CD4-positive, alpha-beta T cell (primary cell): Measurements from ENCODE around the gene ZNF680. TPM values are rescaled to one million over a fixed set of nuclear protein-coding genes. Genes with fewer than 3 reads are reported as not detected.
"Not testable (repeated sequence)": the region's sequence is repeated elsewhere in the genome, so short reads cannot be mapped to it uniquely, and the experiment has no call there.

Experiments
- ATAC-seq: fragments of 200-7000 bp; cut with Tn5 transposase; one replicate; pipeline ENCODE4 v1.10.0; 2022; ENCODE audit warnings: mild to moderate bottlenecking; ENCODE audit not compliant: poor library complexity
- CTCF ChIA-PET: fragments of 350-600 bp; sonication (Branson Sonifier 250); formaldehyde crosslinking; loops from one replicate; lab custom pipeline; 2021; ENCODE audit warnings: antibody characterized with exemption, inconsistent platforms; lab: Charles Lee
- POLR2A ChIA-PET: fragments of 350-600 bp; sonication (Branson Sonifier 250); formaldehyde crosslinking; loops from one replicate; lab custom pipeline; 2021; ENCODE audit warnings: antibody characterized with exemption, inconsistent platforms; lab: Charles Lee
- DNase-seq, 14 experiments: peaks; one replicate each; pipeline ENCODE4 v3.0.0-alpha.2; 2013 to 2020; ENCODE audit warnings: mixed read lengths in 2 of 14
- H3K27ac ChIP-seq, 2 donors: one replicate each; pipeline versions ENCODE4 v1.5.1 to v1.7.0; 2013; ENCODE audit warnings: low read length in 2 of 2, low read depth in 1 of 2, mild to moderate bottlenecking in 1 of 2
- H3K27me3 ChIP-seq, 2 experiments: 1 replicate in 1 of 2; 2 replicates in 1 of 2; pipeline versions ENCODE4 v1.6.1 to v1.7.0; 2013; ENCODE audit warnings: low read length in 2 of 2, control low read depth in 1 of 2, mild to moderate bottlenecking in 1 of 2, moderate library complexity in 1 of 2; ENCODE audit not compliant: insufficient read depth in 2 of 2, control insufficient read depth in 1 of 2
- H3K36me3 ChIP-seq: one replicate; pipeline ENCODE4 v1.6.1; 2013; ENCODE audit warnings: low read length, control low read depth; ENCODE audit not compliant: insufficient read depth
- H3K4me1 ChIP-seq: one replicate; pipeline ENCODE4 v1.6.1; 2013; ENCODE audit warnings: low read length, control low read depth; ENCODE audit not compliant: insufficient read depth
- H3K4me3 ChIP-seq: one replicate; pipeline ENCODE4 v1.5.1; 2013; ENCODE audit warnings: mild to moderate bottlenecking, low read length, moderate library complexity
- H3K9me3 ChIP-seq, 2 experiments: 1 replicate in 1 of 2; 2 replicates in 1 of 2; pipeline versions ENCODE4 v1.6.1 to v1.7.0; 2013; ENCODE audit warnings: low read length in 2 of 2, mild to moderate bottlenecking in 2 of 2, control low read depth in 1 of 2, moderate library complexity in 1 of 2; ENCODE audit not compliant: control insufficient read depth in 1 of 2, insufficient read depth in 1 of 2
- H3K27ac Mint-ChIP-seq: one replicate; pipeline ENCODE4 v1.8.0; 2020; ENCODE audit warnings: mixed read lengths
- H3K27me3 Mint-ChIP-seq: one replicate; pipeline ENCODE4 v1.8.0; 2021; ENCODE audit warnings: mixed read lengths
- H3K36me3 Mint-ChIP-seq: one replicate; pipeline ENCODE4 v1.8.0; 2021; ENCODE audit warnings: low read depth, mixed read lengths
- H3K4me1 Mint-ChIP-seq: one replicate; pipeline ENCODE4 v1.8.0; 2021; ENCODE audit warnings: low read depth, mixed read lengths
- H3K4me3 Mint-ChIP-seq: one replicate; pipeline ENCODE4 v1.8.0; 2020; ENCODE audit warnings: mild to moderate bottlenecking, mixed read lengths
- H3K9me3 Mint-ChIP-seq: one replicate; pipeline ENCODE4 v1.8.0; 2020; ENCODE audit warnings: mixed read lengths
- CTCF ChIP-seq: fragments of 200-600 bp; IDR thresholded peaks from one replicate; pipeline ENCODE4 v1.8.0; 2022; ENCODE audit warnings: antibody characterized with exemption, mild to moderate bottlenecking
- intact Hi-C, 2 experiments: fragments of 100-400 bp; cut with DNase I in 1 of 2; cut with micrococcal nuclease in 1 of 2; formaldehyde crosslinking; loops; one replicate each; pipeline versions ENCODE4 v1.15.1 to v1.9.0; 2023 to 2025; cut with DNase I, micrococcal nuclease
- total RNA-seq, 174 experiments: library from RNA in 2 of 174; stranded (reverse) in 2 of 174; gene quantifications; one replicate each; pipeline ENCODE4 v1.2.3 and lab custom pipeline; 2021 to 2026

Gene ZNF680
- total RNA-seq, 2 experiments from 2014 or later = 8.3 to 8.9 TPM

DNA sequence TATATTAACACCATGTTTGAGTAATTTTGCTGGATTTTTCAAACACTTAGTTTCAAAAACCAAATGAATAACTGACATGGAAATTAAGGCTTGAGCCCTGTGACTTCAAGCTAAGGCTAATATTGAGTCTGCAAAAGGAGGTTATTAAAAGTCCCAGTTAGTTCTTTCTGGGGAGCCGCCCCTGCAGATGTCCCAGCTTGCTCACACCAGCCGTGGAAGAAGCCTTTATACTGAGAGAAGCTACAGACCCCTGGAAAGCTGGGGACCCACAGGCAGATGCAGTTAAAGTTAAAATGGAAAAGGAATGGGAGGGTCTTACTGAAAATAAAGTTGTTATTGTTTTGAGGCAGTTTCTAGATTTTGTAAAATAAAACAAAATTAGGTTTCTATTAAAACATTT, 18.5 kb upstream of the ZNF680 start:
- no peaks in the 10 kb centered on the region for H3K9me3 Mint-ChIP-seq
- POLR2A ChIA-PET = no interaction called here
- Histone ChIP-seq H3K4me1 (no peaks in the 10 kb centered on the region), H3K27ac (no peak overlapping the region), H3K27me3 (no peaks in the 10 kb centered on the region), H3K9me3 (peaks cover 0 to 9% of the 10 kb centered on the region in 2 experiments), H3K36me3 (no peaks in the 10 kb centered on the region), H3K4me3 (no peak overlapping the region)
- CTCF ChIA-PET = no interaction called here
- H3K27me3 Mint-ChIP-seq = no peaks in the 10 kb centered on the region
- intact Hi-C loops = no loop called here
- H3K36me3 Mint-ChIP-seq = no peaks in the 10 kb centered on the region
- no peak for ATAC-seq
- no peak overlapping the region for H3K27ac Mint-ChIP-seq
- no peaks in the 10 kb centered on the region for H3K4me1 Mint-ChIP-seq
- no peak for TF ChIP-seq CTCF
- no peak for DNase-seq
- no peak overlapping the region for H3K4me3 Mint-ChIP-seq

DNA sequence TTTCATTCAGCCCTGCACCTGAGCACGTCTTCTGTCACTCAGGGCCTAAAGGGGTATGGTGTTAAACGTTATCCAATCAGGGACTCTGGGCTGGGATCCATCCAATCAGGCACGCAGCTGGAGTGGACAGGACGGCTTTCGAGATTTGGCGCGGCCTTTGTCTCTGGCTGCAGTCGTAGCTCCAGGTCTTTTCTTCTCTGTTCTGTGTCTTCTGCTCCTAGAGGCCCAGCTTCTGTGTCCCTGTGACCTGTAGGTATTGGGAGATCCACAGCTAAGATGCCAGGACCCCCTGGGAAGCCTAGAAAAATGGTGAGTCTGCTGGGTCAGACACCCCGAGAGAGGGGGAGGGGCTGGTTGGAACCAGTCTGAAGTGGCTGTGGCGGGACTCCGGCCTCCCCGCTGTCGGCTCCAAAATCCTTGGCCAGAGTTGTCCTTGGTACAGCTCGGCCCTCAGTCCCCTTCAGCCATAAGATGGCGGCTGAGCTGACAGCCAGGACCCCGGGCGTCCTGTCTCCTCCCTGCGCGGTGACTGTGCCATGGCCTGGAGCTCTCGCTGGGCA, 11.7 kb upstream of the ZNF680 start:
- peaks cover 4 to 7% of the 10 kb centered on the region in 2 experiments for H3K27me3 ChIP-seq
- Mint-ChIP-seq H3K27me3 (peaks cover 21% of the 10 kb centered on the region), H3K9me3 (no peaks in the 10 kb centered on the region), H3K4me3 (no peak overlapping the region), H3K36me3 (peaks cover 5% of the 10 kb centered on the region), H3K27ac (no peak overlapping the region), H3K4me1 (peaks cover 6% of the 10 kb centered on the region)
- peaks cover 8% of the 10 kb centered on the region for H3K4me1 ChIP-seq
- no peak overlapping the region for H3K27ac ChIP-seq
- H3K4me3 ChIP-seq = no peak overlapping the region
- H3K36me3 ChIP-seq = no peaks in the 10 kb centered on the region
- no peak for TF ChIP-seq CTCF
- CTCF ChIA-PET = interaction anchor here (0.7 kb wide), 1 partner anchor 1809 kb away, joined by 3 read pairs; no protein-coding TSS in a partner anchor
- peaks cover 0 to 20% of the 10 kb centered on the region in 2 experiments for H3K9me3 ChIP-seq
- intact Hi-C loops = no loop called here
- DNase-seq (no peak), ATAC-seq (no peak)
- POLR2A ChIA-PET = interaction anchor here (1.8 kb wide), 1 partner anchor 12 kb away, joined by 9 read pairs; the partner anchor contains the start of gene ZNF680

DNA sequence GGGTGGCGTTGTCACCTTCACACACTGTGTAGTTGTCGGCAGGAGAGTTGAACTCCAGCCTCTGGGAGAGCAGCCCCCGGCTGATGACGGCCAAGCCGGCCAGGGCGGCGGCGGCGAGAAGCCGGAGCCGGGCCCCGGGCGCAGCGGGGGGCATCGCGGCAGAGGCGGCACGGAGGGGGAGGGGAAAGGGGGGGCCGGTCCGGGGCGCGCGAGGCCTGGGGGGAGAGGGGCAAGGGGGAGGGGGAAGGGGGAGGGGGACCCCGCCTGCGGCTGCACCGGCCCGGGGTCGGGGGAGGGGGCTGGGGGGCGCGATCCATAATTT, 7.4 kb upstream of the ZNF680 start:
- CTCF ChIA-PET, intact Hi-C loops: not testable (repeated sequence)

More for the DNA sequence above, 7.4 kb upstream of the ZNF680 start:
- H3K9me3 ChIP-seq = peaks cover 0 to 11% of the 10 kb centered on the region in 2 experiments
- ATAC-seq, H3K9me3 Mint-ChIP-seq, H3K27ac ChIP-seq, H3K27me3 ChIP-seq, DNase-seq, H3K36me3 ChIP-seq: not testable (repeated sequence)
- peaks cover 16% of the 10 kb centered on the region for H3K4me1 ChIP-seq
- peak overlapping the region; percentile 61 for H3K4me3 ChIP-seq
- Mint-ChIP-seq H3K4me3 (peak overlapping the region; percentile 98), H3K36me3 (peaks cover 10% of the 10 kb centered on the region), H3K4me1 (peaks cover 14% of the 10 kb centered on the region), H3K27me3 (peaks cover 29% of the 10 kb centered on the region), H3K27ac (peak overlapping the region; percentile 77)
- POLR2A ChIA-PET = interaction anchor here (1.5 kb wide), 2 partner anchors 96 to 256 kb away, joined by 3 to 13 read pairs; partner anchors contain the start of genes ZNF107 and ZNF736
